ACHN (cell line): ENCODE data around the gene TFDP2.
"Not testable (repeated sequence)": the region's sequence is repeated elsewhere in the genome, so short reads cannot be mapped to it uniquely, and the experiment has no call there.

ENCODE experiments used
- DNase-seq: peaks from one replicate; pipeline ENCODE4 v3.0.0-alpha.2; 2015
- in situ Hi-C: cut with HindIII; loops from 2 replicates; pipeline ENCODE4 v1.10.0; 2017; ENCODE audit warnings: low sequenced_read_pairs, low pct_ligation_motif_present, low pct_unique_long_range_greater_than_20kb

Gene TFDP2

GRCh38 chr3:141914311-141914710, 235.0 kb downstream of the TFDP2 start:
- in situ Hi-C loops = no loop called here
- DNase-seq = no peak

- peak; percentile 63 for DNase-seq
- in situ Hi-C loops = no loop called here
These were observed 236.1 kb downstream of the TFDP2 start for GRCh38 chr3:141913150-141913811.

- DNase-seq, in situ Hi-C loops: not testable (repeated sequence)
These were observed 239.4 kb downstream of the TFDP2 start for GRCh38 chr3:141909986-141910385.

GRCh38 chr3:141909408-141909807, 239.9 kb downstream of the TFDP2 start:
- in situ Hi-C loops = no loop called here
- no peak for DNase-seq

- no peak for DNase-seq
- in situ Hi-C loops = no loop called here
These were observed 244.2 kb downstream of the TFDP2 start for GRCh38 chr3:141905129-141905528.

GRCh38 chr3:141904203-141904602, 245.1 kb downstream of the TFDP2 start:
- in situ Hi-C loops = no loop called here
- DNase-seq = no peak

- in situ Hi-C loops = no loop called here
These were observed 247.4 kb downstream of the TFDP2 start for GRCh38 chr3:141901914-141902313.

GRCh38 chr3:141900343-141900742, 249.0 kb downstream of the TFDP2 start:
- no peak for DNase-seq
- in situ Hi-C loops = no loop called here

More at GRCh38 chr3:141901914-141902313, 247.4 kb downstream of the TFDP2 start:
- DNase-seq = no peak

- no peak for DNase-seq
- in situ Hi-C loops = no loop called here
These were observed 250.4 kb downstream of the TFDP2 start for GRCh38 chr3:141898908-141899307.

GRCh38 chr3:141895731-141896130, 253.6 kb downstream of the TFDP2 start:
- in situ Hi-C loops = no loop called here
- no peak for DNase-seq

GRCh38 chr3:141894524-141895176, 254.7 kb downstream of the TFDP2 start:
- DNase-seq = peak; percentile 27
- in situ Hi-C loops = no loop called here
